ENCODE results near the gene HSD3B7. TPM values are rescaled to one million over a fixed set of nuclear protein-coding genes. Genes with fewer than 3 reads are reported as not detected.

Gene HSD3B7
- polyA plus RNA-seq, 1 donor (not counting 4 experiments of a cell fraction or from before 2014, with no cell fraction given), result 2.0 TPM

DNA sequence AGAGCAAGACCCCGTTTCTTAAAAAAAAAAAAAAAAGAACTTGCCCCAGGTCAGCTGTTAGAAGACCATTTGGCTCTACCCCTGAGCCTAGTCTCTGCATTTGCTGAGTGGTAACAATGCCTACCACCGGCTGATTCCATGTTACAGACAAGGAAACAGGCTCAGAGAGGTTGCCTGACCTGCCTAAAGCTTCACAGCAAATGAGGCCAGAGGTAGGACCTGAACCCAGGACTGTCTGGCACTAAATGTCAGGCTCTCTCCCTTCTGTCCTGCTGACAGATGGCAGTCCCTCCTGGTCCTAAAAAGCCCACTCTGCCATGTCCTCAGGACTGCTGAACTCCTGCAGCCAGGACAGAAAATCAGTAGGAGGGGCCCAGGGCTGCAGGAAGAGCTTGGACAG lies 19.7 kb downstream of the HSD3B7 start:
- no peak overlapping the region for H3K4me3 ChIP-seq (ENCODE audit: control insufficient read depth in 2 of 3, extremely low read depth in 1 of 3, insufficient read depth in 2 of 3, low read depth in 1 of 3, low read length in 3 of 3)
- DNase-seq (ENCODE audit: low read depth, low spot score) (no peak), FAIRE-seq (no peak)
- H3K9me1 ChIP-seq (ENCODE audit: control insufficient read depth, extremely low read depth, insufficient read depth, low read length), result peaks cover 3% of the 10 kb centered on the region
- dilution Hi-C loops (cut with MboI; ENCODE audit: extremely low pct_ligation_motif_present, low sequenced_read_pairs), result no loop called here
- H3K79me2 ChIP-seq (ENCODE audit: control insufficient read depth, insufficient read depth, low read length), result no peaks in the 10 kb centered on the region
- H3K9me3 ChIP-seq (ENCODE audit: control insufficient read depth, low read depth, low read length), result no peaks in the 10 kb centered on the region
- no peak overlapping the region for H3K4me2 ChIP-seq (ENCODE audit: control insufficient read depth, extremely low read depth, insufficient read depth, low read depth, low read length)
- no peaks in the 10 kb centered on the region for H3K36me3 ChIP-seq (ENCODE audit: control insufficient read depth in 2 of 2, extremely low read depth in 1 of 2, insufficient read depth in 2 of 2, low read length in 2 of 2)
- H3K27me3 ChIP-seq (ENCODE audit: control insufficient read depth, extremely low read depth, insufficient read depth, low read length), result peaks cover 4% of the 10 kb centered on the region
- H4K20me1 ChIP-seq (ENCODE audit: control insufficient read depth, extremely low read depth, insufficient read depth, low read length), result no peaks in the 10 kb centered on the region
- H3K4me1 ChIP-seq (ENCODE audit: control insufficient read depth, extremely low read depth, insufficient read depth, low read length), result peaks cover 24% of the 10 kb centered on the region
- no peak overlapping the region for H2AFZ ChIP-seq (ENCODE audit: control insufficient read depth, low read length)
- no peak overlapping the region for H3K9ac ChIP-seq (ENCODE audit: control insufficient read depth, extremely low read depth, insufficient read depth, low read length)
- no peak for TF ChIP-seq EZH2 (IDR thresholded peaks at IDR 0.05; ENCODE audit: low read length)
- H3K27ac ChIP-seq (ENCODE audit: control insufficient read depth, insufficient read depth, low read length), result no peak overlapping the region

DNA sequence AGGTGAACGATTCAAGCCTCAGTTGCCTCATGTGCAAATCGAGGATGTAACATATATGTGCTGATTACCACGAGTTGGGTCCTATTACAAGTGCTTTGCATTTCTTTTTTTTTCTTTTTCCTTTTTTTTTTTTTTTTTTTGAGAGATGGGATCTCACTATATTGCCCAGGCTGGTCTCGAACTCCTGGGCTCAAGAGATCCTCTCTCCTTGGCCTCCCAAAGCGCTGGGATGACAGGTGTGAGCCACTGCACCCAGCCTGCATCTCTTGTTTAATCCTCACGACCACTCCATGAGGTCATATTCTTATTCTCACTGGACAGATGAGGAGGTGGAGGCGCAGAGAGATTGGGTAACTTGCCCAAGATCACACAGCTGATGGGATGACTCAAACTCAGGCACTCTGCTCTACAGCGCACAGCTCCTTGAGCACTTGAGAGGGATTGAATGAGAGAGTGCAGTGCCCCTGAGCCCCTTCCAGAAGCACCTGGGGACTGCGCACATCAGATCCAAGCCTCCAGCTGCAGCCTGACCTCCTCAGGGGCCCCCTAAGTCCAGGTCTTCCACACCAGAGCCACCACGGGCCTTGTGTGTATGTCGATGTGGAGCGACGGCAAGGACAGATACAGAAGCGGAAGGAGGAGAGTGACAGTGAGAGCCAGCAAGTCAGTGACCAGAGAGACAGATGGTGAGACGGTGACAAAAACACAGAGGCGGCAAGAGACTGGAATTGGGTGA lies 20.5 kb downstream of the HSD3B7 start:
- no peaks in the 10 kb centered on the region for H3K36me3 ChIP-seq (ENCODE audit: control insufficient read depth in 2 of 2, extremely low read depth in 1 of 2, insufficient read depth in 2 of 2, low read length in 2 of 2)
- H3K27me3 ChIP-seq (ENCODE audit: control insufficient read depth, extremely low read depth, insufficient read depth, low read length), result peaks cover 10% of the 10 kb centered on the region
- no peak for FAIRE-seq
- no peaks in the 10 kb centered on the region for H3K9me3 ChIP-seq (ENCODE audit: control insufficient read depth, low read depth, low read length)
- H3K4me3 ChIP-seq (ENCODE audit: control insufficient read depth in 2 of 3, extremely low read depth in 1 of 3, insufficient read depth in 2 of 3, low read depth in 1 of 3, low read length in 3 of 3), result no peak overlapping the region
- H3K9me1 ChIP-seq (ENCODE audit: control insufficient read depth, extremely low read depth, insufficient read depth, low read length), result peaks cover 3% of the 10 kb centered on the region
- no peak overlapping the region for H3K9ac ChIP-seq (ENCODE audit: control insufficient read depth, extremely low read depth, insufficient read depth, low read length)
- H3K27ac ChIP-seq (ENCODE audit: control insufficient read depth, insufficient read depth, low read length), result no peak overlapping the region
- H4K20me1 ChIP-seq (ENCODE audit: control insufficient read depth, extremely low read depth, insufficient read depth, low read length), result no peaks in the 10 kb centered on the region
- dilution Hi-C loops (cut with MboI; ENCODE audit: extremely low pct_ligation_motif_present, low sequenced_read_pairs), result no loop called here
- TF ChIP-seq EZH2 (IDR thresholded peaks at IDR 0.05; ENCODE audit: low read length), result no peak
- TF ChIP-seq, protein P1, sequence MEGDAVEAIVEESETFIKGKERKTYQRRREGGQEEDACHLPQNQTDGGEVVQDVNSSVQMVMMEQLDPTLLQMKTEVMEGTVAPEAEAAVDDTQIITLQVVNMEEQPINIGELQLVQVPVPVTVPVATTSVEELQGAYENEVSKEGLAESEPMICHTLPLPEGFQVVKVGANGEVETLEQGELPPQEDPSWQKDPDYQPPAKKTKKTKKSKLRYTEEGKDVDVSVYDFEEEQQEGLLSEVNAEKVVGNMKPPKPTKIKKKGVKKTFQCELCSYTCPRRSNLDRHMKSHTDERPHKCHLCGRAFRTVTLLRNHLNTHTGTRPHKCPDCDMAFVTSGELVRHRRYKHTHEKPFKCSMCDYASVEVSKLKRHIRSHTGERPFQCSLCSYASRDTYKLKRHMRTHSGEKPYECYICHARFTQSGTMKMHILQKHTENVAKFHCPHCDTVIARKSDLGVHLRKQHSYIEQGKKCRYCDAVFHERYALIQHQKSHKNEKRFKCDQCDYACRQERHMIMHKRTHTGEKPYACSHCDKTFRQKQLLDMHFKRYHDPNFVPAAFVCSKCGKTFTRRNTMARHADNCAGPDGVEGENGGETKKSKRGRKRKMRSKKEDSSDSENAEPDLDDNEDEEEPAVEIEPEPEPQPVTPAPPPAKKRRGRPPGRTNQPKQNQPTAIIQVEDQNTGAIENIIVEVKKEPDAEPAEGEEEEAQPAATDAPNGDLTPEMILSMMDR (optimal IDR thresholded peaks at IDR 0.05 in 1 of 3, IDR thresholded peaks at IDR 0.05 in 1 of 3, conservative IDR thresholded peaks at IDR 0.05 in 1 of 3; ENCODE audit: extremely low read depth in 1 of 3, insufficient read depth in 2 of 3, low read length in 3 of 3), result no peak
- no peak overlapping the region for H2AFZ ChIP-seq (ENCODE audit: control insufficient read depth, low read length)
- no peak overlapping the region for H3K4me2 ChIP-seq (ENCODE audit: control insufficient read depth, extremely low read depth, insufficient read depth, low read depth, low read length)
- no peak for DNase-seq (ENCODE audit: low read depth, low spot score)
- no peaks in the 10 kb centered on the region for H3K79me2 ChIP-seq (ENCODE audit: control insufficient read depth, insufficient read depth, low read length)
- H3K4me1 ChIP-seq (ENCODE audit: control insufficient read depth, extremely low read depth, insufficient read depth, low read length), result peaks cover 24% of the 10 kb centered on the region

DNA sequence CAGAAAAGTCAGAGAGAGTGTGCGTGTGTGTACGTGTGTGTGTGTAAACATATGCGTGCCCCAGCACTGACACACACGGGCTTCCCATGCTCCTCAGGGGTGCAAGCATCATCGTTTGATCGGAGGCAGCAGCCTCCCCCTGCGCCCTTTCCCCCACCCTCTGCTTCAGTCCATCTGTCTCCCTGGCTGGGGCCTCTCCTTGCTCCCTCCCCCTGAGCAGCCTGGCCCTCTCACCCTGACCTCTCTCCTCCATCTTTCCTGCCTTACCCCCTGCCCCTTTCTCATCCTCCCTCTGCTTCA lies 21.0 kb downstream of the HSD3B7 start:
- H3K4me1 ChIP-seq (ENCODE audit: control insufficient read depth, extremely low read depth, insufficient read depth, low read length), result peaks cover 18% of the 10 kb centered on the region
- H3K79me2 ChIP-seq (ENCODE audit: control insufficient read depth, insufficient read depth, low read length), result no peaks in the 10 kb centered on the region
- no peak overlapping the region for H3K4me3 ChIP-seq (ENCODE audit: control insufficient read depth in 2 of 3, extremely low read depth in 1 of 3, insufficient read depth in 2 of 3, low read depth in 1 of 3, low read length in 3 of 3)
- no peak overlapping the region for H3K4me2 ChIP-seq (ENCODE audit: control insufficient read depth, extremely low read depth, insufficient read depth, low read depth, low read length)
- H3K36me3 ChIP-seq (ENCODE audit: control insufficient read depth in 2 of 2, extremely low read depth in 1 of 2, insufficient read depth in 2 of 2, low read length in 2 of 2), result no peaks in the 10 kb centered on the region
- H2AFZ ChIP-seq (ENCODE audit: control insufficient read depth, low read length), result no peak overlapping the region
- TF ChIP-seq, protein P1 (optimal IDR thresholded peaks at IDR 0.05 in 1 of 3, IDR thresholded peaks at IDR 0.05 in 1 of 3, conservative IDR thresholded peaks at IDR 0.05 in 1 of 3; ENCODE audit: extremely low read depth in 1 of 3, insufficient read depth in 2 of 3, low read length in 3 of 3), result no peak
- no peak for TF ChIP-seq EZH2 (IDR thresholded peaks at IDR 0.05; ENCODE audit: low read length)
- dilution Hi-C loops (cut with MboI; ENCODE audit: extremely low pct_ligation_motif_present, low sequenced_read_pairs), result no loop called here
- H3K9me1 ChIP-seq (ENCODE audit: control insufficient read depth, extremely low read depth, insufficient read depth, low read length), result peaks cover 3% of the 10 kb centered on the region
- no peaks in the 10 kb centered on the region for H4K20me1 ChIP-seq (ENCODE audit: control insufficient read depth, extremely low read depth, insufficient read depth, low read length)
- H3K27me3 ChIP-seq (ENCODE audit: control insufficient read depth, extremely low read depth, insufficient read depth, low read length), result peaks cover 13% of the 10 kb centered on the region
- H3K27ac ChIP-seq (ENCODE audit: control insufficient read depth, insufficient read depth, low read length), result no peak overlapping the region
- H3K9me3 ChIP-seq (ENCODE audit: control insufficient read depth, low read depth, low read length), result no peaks in the 10 kb centered on the region
- DNase-seq (ENCODE audit: low read depth, low spot score) (no peak), FAIRE-seq (no peak)
- no peak overlapping the region for H3K9ac ChIP-seq (ENCODE audit: control insufficient read depth, extremely low read depth, insufficient read depth, low read length)
